Measurements from ENCODE around the gene MAP4K4. TPM values are rescaled to one million over a fixed set of nuclear protein-coding genes. Genes with fewer than 3 reads are reported as not detected.
"Not testable (repeated sequence)": the region's sequence is repeated elsewhere in the genome, so short reads cannot be mapped to it uniquely, and the experiment has no call there.

Gene MAP4K4
- total RNA-seq, 2 experiments from 2014 or later: 67.2 to 181 TPM

DNA sequence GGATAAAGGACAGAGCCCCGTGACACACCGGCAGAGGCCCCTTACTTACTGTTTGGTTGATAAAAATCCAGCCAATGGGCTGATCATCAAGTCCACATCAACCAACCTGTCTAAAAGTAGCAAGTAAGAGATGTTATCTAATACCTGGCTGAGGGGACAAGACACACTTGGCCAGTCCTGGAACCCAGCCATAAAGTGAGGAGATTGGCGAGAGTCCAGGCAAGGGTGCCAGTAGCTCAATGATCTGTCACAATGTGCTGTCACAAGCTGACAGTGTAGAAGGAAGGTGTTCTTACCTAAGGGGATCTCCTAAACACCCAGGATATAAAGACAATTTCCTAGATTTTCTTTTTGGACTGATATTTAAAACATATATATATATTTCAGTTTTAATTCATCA, 232.5 kb downstream of the MAP4K4 start:
- H3K4me3 ChIP-seq (ENCODE audit: low read depth, low read length, poor library complexity, severe bottlenecking): no peak overlapping the region
- H3K27ac ChIP-seq (ENCODE audit: low read depth, low read length, poor library complexity, severe bottlenecking): no peak overlapping the region
- no peak overlapping the region for H2AFZ ChIP-seq (ENCODE audit: low read length)
- no peak for TF ChIP-seq EZH2phosphoT487 (IDR thresholded peaks at IDR 0.05; ENCODE audit: borderline replicate concordance, low read depth, low read length)
- TF ChIP-seq, protein P1, sequence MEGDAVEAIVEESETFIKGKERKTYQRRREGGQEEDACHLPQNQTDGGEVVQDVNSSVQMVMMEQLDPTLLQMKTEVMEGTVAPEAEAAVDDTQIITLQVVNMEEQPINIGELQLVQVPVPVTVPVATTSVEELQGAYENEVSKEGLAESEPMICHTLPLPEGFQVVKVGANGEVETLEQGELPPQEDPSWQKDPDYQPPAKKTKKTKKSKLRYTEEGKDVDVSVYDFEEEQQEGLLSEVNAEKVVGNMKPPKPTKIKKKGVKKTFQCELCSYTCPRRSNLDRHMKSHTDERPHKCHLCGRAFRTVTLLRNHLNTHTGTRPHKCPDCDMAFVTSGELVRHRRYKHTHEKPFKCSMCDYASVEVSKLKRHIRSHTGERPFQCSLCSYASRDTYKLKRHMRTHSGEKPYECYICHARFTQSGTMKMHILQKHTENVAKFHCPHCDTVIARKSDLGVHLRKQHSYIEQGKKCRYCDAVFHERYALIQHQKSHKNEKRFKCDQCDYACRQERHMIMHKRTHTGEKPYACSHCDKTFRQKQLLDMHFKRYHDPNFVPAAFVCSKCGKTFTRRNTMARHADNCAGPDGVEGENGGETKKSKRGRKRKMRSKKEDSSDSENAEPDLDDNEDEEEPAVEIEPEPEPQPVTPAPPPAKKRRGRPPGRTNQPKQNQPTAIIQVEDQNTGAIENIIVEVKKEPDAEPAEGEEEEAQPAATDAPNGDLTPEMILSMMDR (conservative IDR thresholded peaks at IDR 0.05; ENCODE audit: low read length): no peak
- ChIA-PET CTCF (ENCODE audit: unreplicated experiment) (no interaction called here), POLR2A (no interaction called here)
- BruUV-seq (replicated peaks): no TSS peak
- no peaks in the 10 kb centered on the region for H3K9me2 ChIP-seq (ENCODE audit: insufficient read depth, low read length)
- H3K4me1 ChIP-seq (ENCODE audit: insufficient read depth, low read length, poor library complexity, severe bottlenecking): no peaks in the 10 kb centered on the region
- H4K20me1 ChIP-seq (ENCODE audit: insufficient read depth, low read length): no peaks in the 10 kb centered on the region
- H3K36me3 ChIP-seq (ENCODE audit: insufficient read depth, low read length): no peaks in the 10 kb centered on the region
- H3K79me2 ChIP-seq (ENCODE audit: insufficient read depth, low read depth, low read length): no peaks in the 10 kb centered on the region
- no peaks in the 10 kb centered on the region for H3K9me3 ChIP-seq (ENCODE audit: low read length)
- intact Hi-C loops (cut with micrococcal nuclease; ENCODE audit: unreplicated experiment): no loop called here
- DNase-seq (ENCODE audit: low spot score): no peak
- no peak overlapping the region for H3K4me2 ChIP-seq (ENCODE audit: low read length)

DNA sequence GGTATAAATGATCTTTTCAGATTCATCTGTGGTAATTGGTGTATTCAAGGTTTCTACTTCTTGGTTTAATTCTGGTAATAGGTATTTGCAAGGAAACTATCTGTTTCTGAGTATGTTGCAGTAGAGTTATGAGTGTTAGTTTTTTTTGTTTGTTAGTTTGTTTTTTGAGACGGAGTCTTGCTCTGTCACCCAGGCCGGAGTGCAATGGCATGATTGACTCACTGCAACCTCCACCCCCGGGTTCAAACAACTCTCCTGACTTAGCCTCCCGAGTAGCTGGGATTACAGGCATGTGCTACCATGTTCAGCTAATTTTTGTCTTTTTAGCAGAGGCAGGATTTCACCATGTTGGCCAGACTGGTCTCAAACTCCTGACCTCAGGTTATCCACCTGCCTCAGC, 233.3 kb downstream of the MAP4K4 start:
- DNase-seq (ENCODE audit: low spot score): no peak
- H3K27ac ChIP-seq (ENCODE audit: low read depth, low read length, poor library complexity, severe bottlenecking): no peak overlapping the region
- TF ChIP-seq, protein P1 (conservative IDR thresholded peaks at IDR 0.05; ENCODE audit: low read length): no peak
- no peak for TF ChIP-seq EZH2phosphoT487 (IDR thresholded peaks at IDR 0.05; ENCODE audit: borderline replicate concordance, low read depth, low read length)
- no peak overlapping the region for H3K4me3 ChIP-seq (ENCODE audit: low read depth, low read length, poor library complexity, severe bottlenecking)
- ChIA-PET CTCF (ENCODE audit: unreplicated experiment) (no interaction called here), POLR2A (no interaction called here)
- H3K36me3 ChIP-seq (ENCODE audit: insufficient read depth, low read length): no peaks in the 10 kb centered on the region
- BruUV-seq (replicated peaks): no TSS peak
- no peak overlapping the region for H3K4me2 ChIP-seq (ENCODE audit: low read length)
- no peaks in the 10 kb centered on the region for H3K4me1 ChIP-seq (ENCODE audit: insufficient read depth, low read length, poor library complexity, severe bottlenecking)
- H3K79me2 ChIP-seq (ENCODE audit: insufficient read depth, low read depth, low read length): no peaks in the 10 kb centered on the region
- no peaks in the 10 kb centered on the region for H3K9me3 ChIP-seq (ENCODE audit: low read length)
- H4K20me1 ChIP-seq (ENCODE audit: insufficient read depth, low read length): no peaks in the 10 kb centered on the region
- no peak overlapping the region for H2AFZ ChIP-seq (ENCODE audit: low read length)
- H3K9me2 ChIP-seq (ENCODE audit: insufficient read depth, low read length): no peaks in the 10 kb centered on the region
- intact Hi-C loops (cut with micrococcal nuclease; ENCODE audit: unreplicated experiment): no loop called here

DNA sequence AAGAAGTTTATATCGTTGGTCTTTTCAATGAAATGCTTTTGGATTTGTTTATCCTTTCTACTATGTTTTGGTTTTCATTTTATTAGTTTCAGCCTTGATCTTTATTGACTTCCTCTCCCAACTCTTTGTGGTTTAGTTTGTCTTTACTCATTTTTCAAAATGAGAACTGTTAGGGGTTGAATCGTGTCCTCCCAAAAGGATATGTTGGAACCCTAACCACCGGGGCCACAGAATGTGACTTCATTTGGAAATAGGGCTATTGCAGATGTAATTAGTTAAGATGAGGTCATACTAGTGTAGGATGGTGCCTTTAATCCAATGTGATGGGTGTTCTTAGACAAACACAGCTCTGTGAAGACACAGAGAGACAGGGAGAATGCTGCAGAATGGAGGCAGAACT, 233.9 kb downstream of the MAP4K4 start:
- Histone ChIP-seq H3K9me3 (ENCODE audit: low read length) (no peaks in the 10 kb centered on the region), H3K4me2 (ENCODE audit: low read length) (no peak overlapping the region), H2AFZ (ENCODE audit: low read length) (no peak overlapping the region), H3K4me1 (ENCODE audit: insufficient read depth, low read length, poor library complexity, severe bottlenecking) (no peaks in the 10 kb centered on the region), H3K36me3 (ENCODE audit: insufficient read depth, low read length) (no peaks in the 10 kb centered on the region), H3K79me2 (ENCODE audit: insufficient read depth, low read depth, low read length) (no peaks in the 10 kb centered on the region), H3K27ac (ENCODE audit: low read depth, low read length, poor library complexity, severe bottlenecking) (no peak overlapping the region), H3K9me2 (ENCODE audit: insufficient read depth, low read length) (no peaks in the 10 kb centered on the region), H4K20me1 (ENCODE audit: insufficient read depth, low read length) (no peaks in the 10 kb centered on the region), H3K4me3 (ENCODE audit: low read depth, low read length, poor library complexity, severe bottlenecking) (no peak overlapping the region)
- BruUV-seq (replicated peaks): no TSS peak
- no peak for DNase-seq (ENCODE audit: low spot score)
- ChIA-PET POLR2A (no interaction called here), CTCF (ENCODE audit: unreplicated experiment) (no interaction called here)
- intact Hi-C loops (cut with micrococcal nuclease; ENCODE audit: unreplicated experiment): no loop called here
- TF ChIP-seq, protein P1 (conservative IDR thresholded peaks at IDR 0.05; ENCODE audit: low read length): no peak
- TF ChIP-seq EZH2phosphoT487 (IDR thresholded peaks at IDR 0.05; ENCODE audit: borderline replicate concordance, low read depth, low read length): no peak

DNA sequence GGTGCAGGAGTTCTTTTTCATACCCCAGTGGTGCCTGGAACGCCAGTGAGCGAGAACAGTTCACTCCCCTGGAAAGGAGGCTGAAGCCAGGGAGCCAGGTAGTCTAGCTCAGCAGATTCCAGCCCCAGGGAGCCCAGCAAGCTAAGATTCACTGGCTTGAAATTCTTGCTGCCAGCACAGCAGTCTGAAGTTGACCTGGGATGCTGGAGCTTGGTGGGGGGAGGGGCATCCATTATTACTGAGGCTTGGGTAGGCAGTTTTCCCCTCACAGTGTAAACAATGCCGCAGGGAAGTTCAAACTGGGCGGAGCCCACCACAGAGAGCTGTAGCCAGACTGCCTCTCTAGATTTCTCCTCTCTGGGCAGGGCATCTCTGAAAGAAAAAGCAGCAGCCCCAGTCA, 238.3 kb downstream of the MAP4K4 start:
- DNase-seq (ENCODE audit: low spot score); H3K4me2 ChIP-seq (ENCODE audit: low read length); H3K27ac ChIP-seq (ENCODE audit: low read depth, low read length, poor library complexity, severe bottlenecking); POLR2A ChIA-PET; BruUV-seq (replicated peaks); intact Hi-C loops (cut with micrococcal nuclease; ENCODE audit: unreplicated experiment); H3K36me3 ChIP-seq (ENCODE audit: insufficient read depth, low read length); H3K9me3 ChIP-seq (ENCODE audit: low read length); H2AFZ ChIP-seq (ENCODE audit: low read length); H4K20me1 ChIP-seq (ENCODE audit: insufficient read depth, low read length); H3K4me1 ChIP-seq (ENCODE audit: insufficient read depth, low read length, poor library complexity, severe bottlenecking); H3K79me2 ChIP-seq (ENCODE audit: insufficient read depth, low read depth, low read length); H3K9me2 ChIP-seq (ENCODE audit: insufficient read depth, low read length); H3K4me3 ChIP-seq (ENCODE audit: low read depth, low read length, poor library complexity, severe bottlenecking); CTCF ChIA-PET (ENCODE audit: unreplicated experiment): not testable (repeated sequence)
